NCI-H526 (cell line): ENCODE data around the gene ATG2A.
"Not testable (repeated sequence)": the region's sequence is repeated elsewhere in the genome, so short reads cannot be mapped to it uniquely, and the experiment has no call there.

ENCODE experiments used
- DNase-seq, 2 experiments: peaks; one replicate each; lab custom pipeline; 2025; lab: John Stamatoyannopoulos, UW

The ATG2A gene

DNA sequence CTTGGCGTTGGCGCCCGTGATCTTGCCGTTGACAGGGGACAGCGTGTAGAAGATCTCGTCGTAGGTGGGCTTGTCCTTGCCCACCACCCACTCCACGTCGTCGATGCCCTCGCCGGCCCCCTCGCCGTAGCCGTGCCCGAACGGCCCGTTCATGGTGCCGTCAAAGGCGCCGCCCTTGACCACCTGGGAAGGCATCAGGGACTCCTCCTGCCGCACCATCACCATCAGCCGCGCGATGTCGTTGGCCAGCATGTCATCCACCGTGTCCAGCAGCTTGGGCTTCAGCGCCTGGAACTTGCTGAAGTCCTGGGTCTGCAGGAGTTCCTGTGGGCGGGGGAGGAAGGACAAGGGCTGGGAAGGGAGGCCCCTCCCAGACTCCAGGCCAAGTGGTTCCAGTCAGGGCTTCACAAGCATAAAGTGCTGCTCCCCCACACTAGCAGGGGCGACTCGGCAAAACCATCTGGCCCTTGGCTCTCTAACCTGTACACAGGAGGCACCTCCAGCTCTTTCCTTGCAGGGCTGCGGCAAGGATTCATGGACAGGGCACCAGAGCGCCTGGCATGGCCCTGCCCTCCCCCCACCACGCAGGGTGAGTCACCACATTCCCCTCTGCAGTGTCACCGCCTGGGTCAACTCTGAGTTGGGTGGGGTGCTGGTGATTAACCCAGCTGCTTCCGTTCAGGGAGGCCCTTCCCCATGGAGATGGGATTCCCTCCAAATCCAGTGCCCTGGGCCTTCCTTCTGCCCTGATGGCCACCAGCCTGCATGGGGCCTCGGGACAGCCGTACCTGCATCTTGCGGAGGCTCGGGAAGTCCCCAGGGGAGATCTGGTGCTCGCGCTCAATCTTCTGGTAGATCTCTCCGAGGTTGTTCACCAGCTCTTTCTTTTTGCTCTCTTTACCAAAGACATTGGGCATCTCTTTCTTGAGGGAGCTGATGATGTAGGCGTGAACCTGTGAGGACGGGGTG lies 62.2 kb downstream of the ATG2A start:
- no peak for DNase-seq

DNA sequence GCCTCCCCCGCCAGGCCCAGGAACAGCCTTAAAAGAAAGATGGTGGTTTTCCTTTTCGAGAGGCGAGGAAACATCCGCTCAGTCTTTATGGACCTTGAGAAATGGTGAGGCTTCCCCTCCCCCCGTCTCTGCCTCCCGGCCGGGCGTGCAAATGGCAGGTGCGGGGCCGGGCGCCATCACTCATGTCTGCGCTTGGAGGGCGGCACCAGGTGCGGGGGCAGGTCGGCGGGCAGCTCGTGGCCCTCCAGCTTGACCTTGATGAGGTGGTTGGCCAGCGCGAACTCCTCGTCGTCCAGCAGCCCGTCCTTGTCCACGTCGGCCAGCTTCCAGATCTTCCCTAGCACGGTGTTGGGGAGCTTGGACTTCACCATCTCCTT lies 62.9 kb downstream of the ATG2A start:
- DNase-seq = no peak

DNA sequence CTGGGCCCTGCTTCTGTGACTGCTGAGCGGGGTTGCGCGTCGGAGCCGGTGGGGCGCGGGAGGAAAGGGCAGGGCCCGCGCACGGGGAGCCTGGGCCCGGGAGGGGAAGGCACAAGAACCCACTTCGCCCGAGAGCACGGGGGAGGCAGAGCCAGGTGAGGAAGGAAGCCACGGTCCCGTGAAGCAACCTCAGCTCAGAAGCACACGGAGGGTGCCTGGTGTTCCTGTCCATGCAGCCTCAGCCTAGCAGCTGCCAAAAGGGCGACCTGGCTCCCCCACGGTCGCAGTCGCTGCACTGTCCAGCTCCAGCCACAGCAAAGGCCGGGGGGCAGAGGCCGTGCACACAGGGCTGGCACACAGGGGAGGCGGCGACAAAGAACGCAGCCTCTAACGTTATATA lies 63.3 kb downstream of the ATG2A start:
- no peak for DNase-seq

DNA sequence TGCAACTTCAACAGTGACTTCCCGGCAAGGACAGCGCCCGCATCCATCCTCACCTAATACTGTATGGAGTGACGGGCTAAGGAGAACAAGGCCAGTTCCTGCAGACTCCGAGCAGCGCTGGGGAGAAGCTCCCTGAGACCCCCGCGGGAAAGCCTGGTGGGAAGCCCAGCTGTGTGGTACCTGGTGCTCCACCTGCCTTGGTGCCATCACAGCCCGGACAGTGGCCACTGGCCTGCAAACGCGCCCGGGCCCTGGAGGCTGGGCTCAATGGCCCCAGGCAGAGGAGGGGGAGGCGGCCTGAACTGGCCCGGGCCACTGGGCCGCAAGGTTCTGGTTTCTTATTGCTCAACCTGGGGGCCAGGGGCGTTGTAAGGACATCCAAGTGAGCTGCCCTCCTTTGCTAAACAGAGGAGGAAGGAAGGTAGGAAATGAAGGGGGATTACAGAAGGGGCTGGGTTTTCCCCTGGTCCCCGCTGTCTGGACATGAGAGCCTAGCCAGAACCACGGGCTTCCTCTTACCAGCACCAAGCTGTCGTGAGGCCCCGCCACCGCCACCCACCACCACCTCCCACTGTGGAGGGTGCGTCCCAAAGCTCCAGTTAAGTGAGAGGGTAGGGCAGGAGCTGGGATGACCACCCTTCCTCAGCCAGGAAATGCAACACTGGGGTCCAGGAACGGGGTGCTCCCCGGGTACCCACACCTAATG lies 64.1 kb downstream of the ATG2A start:
- DNase-seq = no peak

DNA sequence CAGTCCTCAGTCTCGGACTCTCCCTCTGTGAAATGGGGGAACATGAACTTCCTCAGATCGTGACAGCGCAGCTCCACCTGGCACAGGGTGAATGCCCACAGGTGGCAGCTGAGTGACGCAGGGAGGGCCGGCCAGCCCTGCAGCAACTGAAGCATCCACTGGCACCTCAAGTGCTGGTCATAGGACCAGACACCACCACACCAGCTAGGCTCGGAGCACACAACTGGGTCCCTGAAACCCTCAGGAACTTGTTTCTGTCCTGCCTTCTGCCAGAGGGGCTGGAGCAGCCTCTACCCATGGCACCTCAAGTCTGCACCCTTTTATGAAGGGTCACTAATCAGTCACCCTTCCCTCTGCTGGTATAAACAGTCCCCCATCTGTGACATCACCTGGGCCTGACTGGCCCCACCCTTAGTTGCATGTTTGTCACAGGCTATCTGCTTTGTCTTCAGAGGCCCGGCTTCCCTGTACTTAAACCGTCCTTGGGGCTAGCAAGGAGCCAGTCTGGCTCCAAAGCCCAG lies 65.1 kb downstream of the ATG2A start:
- DNase-seq = no peak

DNA sequence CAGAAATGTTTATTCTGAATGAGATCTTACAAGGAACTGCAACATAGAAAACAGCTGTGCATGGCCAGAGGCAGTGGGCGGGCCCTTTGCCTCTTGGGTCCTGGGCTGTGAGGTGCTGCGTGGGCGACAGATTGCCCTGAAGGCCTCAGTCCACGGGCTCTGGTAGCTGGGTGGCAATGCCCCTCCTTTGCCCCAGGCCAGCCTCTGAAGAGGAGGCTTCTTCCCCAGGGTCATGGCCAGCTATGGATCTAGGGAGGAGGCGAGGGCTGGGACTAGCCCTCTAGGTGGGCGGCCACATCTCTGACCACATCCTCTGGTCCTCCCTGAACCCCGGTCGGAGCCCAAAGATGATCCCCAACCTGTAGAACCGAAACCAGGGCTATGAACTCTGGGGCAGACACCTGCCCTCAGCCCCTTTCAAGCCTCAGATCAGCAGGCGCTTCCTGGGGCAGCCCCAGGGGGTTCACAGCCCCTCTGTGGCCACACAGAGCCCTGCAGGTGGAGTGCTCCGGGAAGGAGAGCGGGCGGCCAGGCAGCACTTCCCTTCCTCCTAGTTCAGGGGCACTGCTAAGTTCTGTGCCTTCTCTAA lies 65.9 kb downstream of the ATG2A start:
- DNase-seq = no peak

DNA sequence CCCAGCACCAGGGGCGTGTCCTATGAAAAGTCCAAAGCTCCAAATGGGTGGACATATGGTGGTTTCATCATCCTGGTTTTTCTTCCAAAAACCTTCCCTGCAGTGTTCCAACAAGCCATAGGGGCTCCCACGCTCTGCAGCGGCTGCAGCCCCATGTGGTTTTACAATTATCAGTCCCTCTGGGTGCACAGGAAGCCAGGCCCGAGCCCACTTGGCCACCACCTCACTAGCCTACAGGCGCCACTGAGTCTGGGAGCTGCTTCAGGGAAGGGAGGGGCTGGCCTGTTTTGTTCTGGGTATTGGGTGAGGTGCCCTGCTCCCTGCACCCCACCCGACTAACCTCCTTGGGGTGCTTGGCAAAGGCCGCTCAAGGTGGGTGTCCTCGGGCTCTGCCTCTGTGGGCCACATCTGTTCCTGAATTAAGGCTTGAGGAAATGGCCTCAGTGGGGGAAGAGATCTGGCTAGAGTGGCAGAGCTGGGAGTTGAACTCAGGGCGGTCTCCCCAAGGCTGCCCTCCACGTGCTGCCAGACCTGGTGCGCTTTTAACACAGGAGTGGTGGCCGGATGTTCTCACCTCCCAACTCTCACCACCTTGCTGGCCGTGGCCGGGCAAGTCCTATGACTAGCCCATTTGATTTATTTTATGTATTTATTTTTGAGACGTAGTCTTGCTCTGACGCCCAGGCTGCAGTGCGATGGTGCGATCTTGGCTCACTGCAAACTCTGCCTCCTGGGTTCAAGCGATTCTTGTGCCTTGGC lies 67.2 kb downstream of the ATG2A start:
- no peak for DNase-seq

DNA sequence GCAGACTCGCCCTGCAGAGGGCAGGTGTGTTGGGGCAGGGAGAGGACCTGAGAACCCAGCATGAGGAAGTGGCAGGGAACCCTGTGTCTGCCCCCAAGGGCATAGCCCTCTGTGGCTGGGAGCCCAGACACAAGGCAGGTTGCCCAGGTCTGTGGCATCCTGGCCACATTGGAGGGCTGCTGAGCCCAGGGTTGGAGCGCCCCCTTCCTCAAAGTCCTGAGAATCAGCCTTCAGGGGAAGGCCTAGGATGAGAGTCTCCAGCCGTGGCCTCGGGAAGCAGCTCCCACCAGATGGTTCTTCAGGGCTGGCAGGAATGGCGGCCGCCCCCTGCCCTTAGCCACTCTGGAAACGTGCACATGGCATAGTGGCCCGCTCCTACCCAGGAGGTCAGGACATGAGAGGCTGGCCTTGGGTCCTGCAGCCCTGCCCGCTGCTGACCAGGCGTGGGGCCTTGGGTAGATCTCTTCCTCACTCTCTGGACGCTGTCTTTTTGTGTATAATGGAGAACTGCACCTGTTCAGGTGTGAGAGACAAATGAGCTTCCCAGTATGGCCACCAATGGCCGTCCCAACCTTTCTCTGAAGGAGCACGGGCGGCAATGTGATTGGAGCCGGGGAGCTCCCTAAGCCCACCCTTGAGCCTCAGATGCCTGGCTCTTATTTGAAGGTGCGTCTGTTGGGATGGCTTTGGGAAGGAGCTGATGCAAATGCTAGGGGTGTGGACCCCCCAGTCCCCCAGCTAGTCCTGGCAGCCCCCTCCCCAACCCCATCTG lies 68.0 kb downstream of the ATG2A start:
- DNase-seq = peak in 1 of 2 experiments; percentile 57

DNA sequence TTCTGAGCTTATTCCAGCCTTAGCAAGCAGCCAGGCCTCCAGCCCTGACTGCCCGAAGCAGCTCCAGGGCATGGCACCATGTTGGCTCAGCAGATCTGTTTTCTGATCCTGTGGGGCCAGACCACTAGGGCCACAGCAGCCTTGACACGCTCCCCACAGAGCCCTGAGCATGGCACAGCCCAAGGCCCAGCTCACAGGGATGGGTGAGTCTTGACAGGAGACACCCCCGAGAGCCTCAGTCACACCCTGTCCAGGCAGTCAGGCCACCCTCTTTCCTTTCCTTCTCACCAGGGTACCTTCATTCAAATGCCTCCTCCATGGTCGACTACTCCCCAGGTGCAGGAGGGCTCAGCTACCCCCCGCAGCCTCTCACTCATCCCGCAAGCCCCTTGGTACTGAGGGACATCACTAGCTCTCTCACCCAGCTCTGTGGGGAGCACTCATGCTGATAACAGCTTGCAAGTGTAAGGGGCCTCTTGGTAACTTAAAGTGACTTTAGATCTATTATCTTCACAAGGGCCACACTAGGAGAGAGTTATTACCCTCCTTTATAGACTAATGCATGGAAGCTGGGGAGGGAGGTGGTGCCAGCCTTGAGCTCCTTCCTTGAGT lies 68.7 kb downstream of the ATG2A start:
- DNase-seq = no peak

DNA sequence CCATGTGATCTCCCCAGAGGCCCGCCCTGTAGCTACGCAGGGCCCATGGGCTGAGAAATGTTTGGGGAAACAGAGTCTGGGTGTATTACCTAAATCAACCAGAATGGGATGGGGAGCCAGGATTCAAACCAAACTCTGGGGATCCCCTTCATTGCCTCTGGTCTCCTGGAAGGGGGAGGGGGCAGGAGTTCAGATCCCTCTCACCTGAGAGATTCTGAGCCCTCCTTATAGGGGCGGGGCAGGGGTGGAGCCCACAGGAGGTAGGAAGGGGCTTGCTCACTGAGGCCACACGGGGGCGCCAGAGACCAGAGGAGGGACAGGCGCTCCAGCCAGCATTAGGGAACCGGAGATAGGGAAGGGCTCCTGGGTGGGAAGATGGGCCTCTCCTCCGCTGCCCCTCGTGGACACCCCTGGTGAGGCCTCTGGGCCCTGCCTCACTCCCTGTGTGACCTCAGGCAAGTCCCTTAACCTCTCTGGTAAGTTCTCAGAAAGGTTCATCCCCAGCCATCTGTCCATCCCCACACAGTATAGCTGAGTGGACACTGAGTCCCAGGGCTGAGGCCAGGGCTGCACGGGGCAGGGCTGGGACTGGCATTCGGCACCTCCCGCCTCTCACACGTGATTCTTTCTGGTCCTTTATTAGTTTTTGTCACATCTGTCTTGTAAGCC lies 69.9 kb downstream of the ATG2A start:
- DNase-seq = peak; percentile 92 to 98

DNA sequence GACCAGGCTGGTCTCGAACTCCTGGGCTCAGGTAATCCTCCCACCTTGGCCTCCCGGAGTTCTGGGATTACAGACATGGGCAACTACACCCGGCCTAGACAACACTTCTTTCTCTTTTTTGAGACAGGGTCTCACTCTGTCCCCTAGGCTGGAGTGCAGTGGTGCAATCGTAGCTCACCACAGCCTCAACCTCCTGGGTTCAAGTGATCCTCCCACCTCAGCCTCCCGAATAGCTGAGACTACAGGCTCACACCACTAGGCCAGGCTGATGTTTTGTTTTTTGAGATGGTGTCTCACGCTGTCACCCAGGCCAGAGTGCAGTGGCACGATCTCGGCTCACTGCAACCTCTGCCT lies 71.3 kb downstream of the ATG2A start:
- DNase-seq = not testable (repeated sequence)

DNA sequence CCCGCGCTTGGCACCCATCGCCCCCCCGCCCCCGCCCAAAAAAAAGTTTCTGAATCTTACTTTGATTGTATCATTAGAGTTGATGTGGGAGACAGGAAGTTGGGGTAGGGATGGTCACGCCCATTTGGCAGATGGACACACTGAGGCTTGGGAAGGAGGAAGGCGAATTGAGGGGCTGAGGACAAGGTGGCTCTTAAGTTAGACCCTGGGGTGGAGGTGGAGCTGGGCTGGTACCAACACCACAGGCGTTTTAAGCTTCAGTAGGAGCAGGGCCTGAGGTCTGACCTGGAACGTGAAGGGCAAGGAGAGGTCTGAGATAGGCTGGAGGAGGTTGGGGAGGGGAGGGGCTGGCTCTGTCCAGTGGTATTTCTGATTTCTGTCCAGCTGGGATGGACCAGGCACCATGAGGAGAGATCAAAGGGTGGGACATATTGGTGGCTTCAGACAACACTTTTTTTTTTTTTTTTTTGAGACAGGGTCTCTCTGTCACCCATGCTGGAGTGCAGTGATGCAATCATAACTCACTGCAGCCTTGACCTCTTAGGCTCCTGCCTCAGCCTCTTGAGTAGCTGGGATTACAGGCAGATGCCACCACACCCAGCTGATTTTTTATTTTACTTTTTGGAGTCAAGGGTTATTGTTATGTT lies 71.8 kb downstream of the ATG2A start:
- DNase-seq = no peak
